ENCODE data around the gene CNIH3. TPM values are rescaled to one million over a fixed set of nuclear protein-coding genes. Genes with fewer than 3 reads are reported as not detected.
A peak's percentile ranks its signal among the peaks of the same experiment; 100 is the strongest.

Gene CNIH3
- total and polyA plus RNA-seq, 10 of the 15 experiments (the other 5 are each of a cell fraction or from before 2014, with no cell fraction given) = 0.77 to 5.8 (median 1.8) TPM

DNA sequence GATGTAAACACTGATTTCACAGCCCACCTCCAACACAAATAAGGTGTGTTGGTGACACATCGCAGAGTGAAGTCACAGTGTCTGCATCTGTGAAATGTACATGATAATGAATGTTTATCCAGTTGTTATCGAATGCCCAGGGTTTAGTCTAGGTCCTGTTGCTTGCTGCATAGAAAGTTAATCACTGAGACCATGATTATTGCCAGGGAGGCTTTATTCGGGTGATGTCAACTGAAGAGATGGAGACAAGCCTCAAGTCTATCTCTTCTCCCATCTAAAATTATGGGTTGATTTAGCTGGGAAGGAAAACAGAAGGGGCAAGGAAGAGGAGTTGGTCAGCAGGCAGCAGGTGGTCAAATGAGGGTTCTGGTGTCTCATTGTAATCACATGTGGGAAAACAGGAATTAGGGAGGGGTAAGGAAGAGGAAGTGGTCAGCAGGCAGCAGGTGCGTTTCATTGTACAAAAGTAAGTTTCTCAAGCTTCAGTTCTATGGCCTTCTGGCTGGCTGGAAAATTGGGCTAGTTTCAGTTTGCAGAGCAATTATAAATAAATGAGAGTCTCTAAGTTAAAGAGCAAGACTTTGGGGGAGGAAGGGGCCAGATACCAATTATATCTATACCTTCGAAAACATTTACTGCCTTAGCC lies 167.0 kb downstream of the CNIH3 start (continued):
- TF ChIP-seq, protein P1, sequence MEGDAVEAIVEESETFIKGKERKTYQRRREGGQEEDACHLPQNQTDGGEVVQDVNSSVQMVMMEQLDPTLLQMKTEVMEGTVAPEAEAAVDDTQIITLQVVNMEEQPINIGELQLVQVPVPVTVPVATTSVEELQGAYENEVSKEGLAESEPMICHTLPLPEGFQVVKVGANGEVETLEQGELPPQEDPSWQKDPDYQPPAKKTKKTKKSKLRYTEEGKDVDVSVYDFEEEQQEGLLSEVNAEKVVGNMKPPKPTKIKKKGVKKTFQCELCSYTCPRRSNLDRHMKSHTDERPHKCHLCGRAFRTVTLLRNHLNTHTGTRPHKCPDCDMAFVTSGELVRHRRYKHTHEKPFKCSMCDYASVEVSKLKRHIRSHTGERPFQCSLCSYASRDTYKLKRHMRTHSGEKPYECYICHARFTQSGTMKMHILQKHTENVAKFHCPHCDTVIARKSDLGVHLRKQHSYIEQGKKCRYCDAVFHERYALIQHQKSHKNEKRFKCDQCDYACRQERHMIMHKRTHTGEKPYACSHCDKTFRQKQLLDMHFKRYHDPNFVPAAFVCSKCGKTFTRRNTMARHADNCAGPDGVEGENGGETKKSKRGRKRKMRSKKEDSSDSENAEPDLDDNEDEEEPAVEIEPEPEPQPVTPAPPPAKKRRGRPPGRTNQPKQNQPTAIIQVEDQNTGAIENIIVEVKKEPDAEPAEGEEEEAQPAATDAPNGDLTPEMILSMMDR (IDR thresholded peaks at IDR 0.05 in 2 of 3, conservative IDR thresholded peaks at IDR 0.05 in 1 of 3; ENCODE audit: control insufficient read depth in 2 of 3, extremely low read depth in 1 of 3, insufficient read depth in 1 of 3, low read depth in 3 of 3, low read length in 3 of 3) = no peak
- TF ChIP-seq, protein P2, sequence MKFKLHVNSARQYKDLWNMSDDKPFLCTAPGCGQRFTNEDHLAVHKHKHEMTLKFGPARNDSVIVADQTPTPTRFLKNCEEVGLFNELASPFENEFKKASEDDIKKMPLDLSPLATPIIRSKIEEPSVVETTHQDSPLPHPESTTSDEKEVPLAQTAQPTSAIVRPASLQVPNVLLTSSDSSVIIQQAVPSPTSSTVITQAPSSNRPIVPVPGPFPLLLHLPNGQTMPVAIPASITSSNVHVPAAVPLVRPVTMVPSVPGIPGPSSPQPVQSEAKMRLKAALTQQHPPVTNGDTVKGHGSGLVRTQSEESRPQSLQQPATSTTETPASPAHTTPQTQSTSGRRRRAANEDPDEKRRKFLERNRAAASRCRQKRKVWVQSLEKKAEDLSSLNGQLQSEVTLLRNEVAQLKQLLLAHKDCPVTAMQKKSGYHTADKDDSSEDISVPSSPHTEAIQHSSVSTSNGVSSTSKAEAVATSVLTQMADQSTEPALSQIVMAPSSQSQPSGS (IDR thresholded peaks at IDR 0.05; ENCODE audit: low read length) = 0 out of 2 replicates have a peak, but pooled peaks have one; percentile 21
- TF ChIP-seq SPI1 (IDR thresholded peaks at IDR 0.05; ENCODE audit: borderline replicate concordance, insufficient read depth, low read depth, low read length) (peak; percentile 88; the same call in 1 of the 2 replicates), NFIC (IDR thresholded peaks at IDR 0.05; ENCODE audit: low read depth, low read length) (0 out of 2 replicates have a peak, but pooled peaks have one; percentile 15), ETV6 (conservative IDR thresholded peaks at IDR 0.05 in 1 of 2, IDR thresholded peaks at IDR 0.05 in 1 of 2; ENCODE audit: borderline replicate concordance in 1 of 2, low read depth in 1 of 2) (peak in 1 of 2 experiments; percentile 88; a peak in 2 of 4 replicates), ZSCAN29 (IDR thresholded peaks at IDR 0.05) (no peak), DPF2 (IDR thresholded peaks at IDR 0.05) (peak; percentile 49; the same call in 1 of the 2 replicates), IKZF2 (IDR thresholded peaks at IDR 0.05) (peak; percentile 92 to 93), NR2F1 (conservative IDR thresholded peaks at IDR 0.05) (0 out of 2 replicates have a peak, but pooled peaks have one; percentile 20), RUNX3 (IDR thresholded peaks at IDR 0.05; ENCODE audit: low read length) (peak; percentile 89), TAF1 (IDR thresholded peaks at IDR 0.05; ENCODE audit: borderline replicate concordance, low read depth, low read length) (no peak), SMARCA5 (IDR thresholded peaks at IDR 0.05) (peak; percentile 18; the same call in 1 of the 2 replicates), TCF12 (IDR thresholded peaks at IDR 0.05; ENCODE audit: low read depth, low read length) (peak; percentile 86), MYB (IDR thresholded peaks at IDR 0.05; ENCODE audit: borderline replicate concordance, low read depth, low read length) (0 out of 2 replicates have a peak, but pooled peaks have one; percentile 29), ATF7 (IDR thresholded peaks at IDR 0.05; ENCODE audit: low read depth) (peak; percentile 64), ZNF24 (IDR thresholded peaks at IDR 0.05) (no peak)
- TF ChIP-seq, protein P3, sequence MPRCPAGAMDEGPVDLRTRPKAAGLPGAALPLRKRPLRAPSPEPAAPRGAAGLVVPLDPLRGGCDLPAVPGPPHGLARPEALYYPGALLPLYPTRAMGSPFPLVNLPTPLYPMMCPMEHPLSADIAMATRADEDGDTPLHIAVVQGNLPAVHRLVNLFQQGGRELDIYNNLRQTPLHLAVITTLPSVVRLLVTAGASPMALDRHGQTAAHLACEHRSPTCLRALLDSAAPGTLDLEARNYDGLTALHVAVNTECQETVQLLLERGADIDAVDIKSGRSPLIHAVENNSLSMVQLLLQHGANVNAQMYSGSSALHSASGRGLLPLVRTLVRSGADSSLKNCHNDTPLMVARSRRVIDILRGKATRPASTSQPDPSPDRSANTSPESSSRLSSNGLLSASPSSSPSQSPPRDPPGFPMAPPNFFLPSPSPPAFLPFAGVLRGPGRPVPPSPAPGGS (IDR thresholded peaks at IDR 0.05; ENCODE audit: borderline replicate concordance, insufficient read depth, low read depth, low read length, poor library complexity, severe bottlenecking) = no peak
- TF ChIP-seq, protein P4, sequence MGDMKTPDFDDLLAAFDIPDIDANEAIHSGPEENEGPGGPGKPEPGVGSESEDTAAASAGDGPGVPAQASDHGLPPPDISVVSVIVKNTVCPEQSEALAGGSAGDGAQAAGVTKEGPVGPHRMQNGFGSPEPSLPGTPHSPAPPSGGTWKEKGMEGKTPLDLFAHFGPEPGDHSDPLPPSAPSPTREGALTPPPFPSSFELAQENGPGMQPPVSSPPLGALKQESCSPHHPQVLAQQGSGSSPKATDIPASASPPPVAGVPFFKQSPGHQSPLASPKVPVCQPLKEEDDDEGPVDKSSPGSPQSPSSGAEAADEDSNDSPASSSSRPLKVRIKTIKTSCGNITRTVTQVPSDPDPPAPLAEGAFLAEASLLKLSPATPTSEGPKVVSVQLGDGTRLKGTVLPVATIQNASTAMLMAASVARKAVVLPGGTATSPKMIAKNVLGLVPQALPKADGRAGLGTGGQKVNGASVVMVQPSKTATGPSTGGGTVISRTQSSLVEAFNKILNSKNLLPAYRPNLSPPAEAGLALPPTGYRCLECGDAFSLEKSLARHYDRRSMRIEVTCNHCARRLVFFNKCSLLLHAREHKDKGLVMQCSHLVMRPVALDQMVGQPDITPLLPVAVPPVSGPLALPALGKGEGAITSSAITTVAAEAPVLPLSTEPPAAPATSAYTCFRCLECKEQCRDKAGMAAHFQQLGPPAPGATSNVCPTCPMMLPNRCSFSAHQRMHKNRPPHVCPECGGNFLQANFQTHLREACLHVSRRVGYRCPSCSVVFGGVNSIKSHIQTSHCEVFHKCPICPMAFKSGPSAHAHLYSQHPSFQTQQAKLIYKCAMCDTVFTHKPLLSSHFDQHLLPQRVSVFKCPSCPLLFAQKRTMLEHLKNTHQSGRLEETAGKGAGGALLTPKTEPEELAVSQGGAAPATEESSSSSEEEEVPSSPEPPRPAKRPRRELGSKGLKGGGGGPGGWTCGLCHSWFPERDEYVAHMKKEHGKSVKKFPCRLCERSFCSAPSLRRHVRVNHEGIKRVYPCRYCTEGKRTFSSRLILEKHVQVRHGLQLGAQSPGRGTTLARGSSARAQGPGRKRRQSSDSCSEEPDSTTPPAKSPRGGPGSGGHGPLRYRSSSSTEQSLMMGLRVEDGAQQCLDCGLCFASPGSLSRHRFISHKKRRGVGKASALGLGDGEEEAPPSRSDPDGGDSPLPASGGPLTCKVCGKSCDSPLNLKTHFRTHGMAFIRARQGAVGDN (IDR thresholded peaks at IDR 0.05) = peak; percentile 87
- TF ChIP-seq, protein P5, sequence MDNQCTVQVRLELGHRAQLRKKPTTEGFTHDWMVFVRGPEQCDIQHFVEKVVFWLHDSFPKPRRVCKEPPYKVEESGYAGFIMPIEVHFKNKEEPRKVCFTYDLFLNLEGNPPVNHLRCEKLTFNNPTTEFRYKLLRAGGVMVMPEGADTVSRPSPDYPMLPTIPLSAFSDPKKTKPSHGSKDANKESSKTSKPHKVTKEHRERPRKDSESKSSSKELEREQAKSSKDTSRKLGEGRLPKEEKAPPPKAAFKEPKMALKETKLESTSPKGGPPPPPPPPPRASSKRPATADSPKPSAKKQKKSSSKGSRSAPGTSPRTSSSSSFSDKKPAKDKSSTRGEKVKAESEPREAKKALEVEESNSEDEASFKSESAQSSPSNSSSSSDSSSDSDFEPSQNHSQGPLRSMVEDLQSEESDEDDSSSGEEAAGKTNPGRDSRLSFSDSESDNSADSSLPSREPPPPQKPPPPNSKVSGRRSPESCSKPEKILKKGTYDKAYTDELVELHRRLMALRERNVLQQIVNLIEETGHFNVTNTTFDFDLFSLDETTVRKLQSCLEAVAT (IDR thresholded peaks at IDR 0.05) = peak; percentile 66; the same call in 1 of the 2 replicates

Data from GM12878 (cell line).